Fibroblast of lung (primary cell): ENCODE data around the gene XPNPEP1.

Experiments used
- EZH2 ChIP-seq: IDR thresholded peaks from 2 replicates; pipeline ENCODE4 v1.5.1; 2012; ENCODE audit warnings: low read length, control low read depth, mild to moderate bottlenecking; ENCODE audit errors: missing control alignments
- TF ChIP-seq, protein P1 (sequence below), 2 donors: IDR thresholded peaks in 1 of 2; conservative IDR thresholded peaks in 1 of 2; 1 replicate in 1 of 2; 2 replicates in 1 of 2; pipeline ENCODE4 v1.5.1; 2011 to 2012; ENCODE audit warnings: low read length in 2 of 2, control low read depth in 1 of 2, inconsistent platforms in 1 of 2, low read depth in 1 of 2, mild to moderate bottlenecking in 1 of 2

DNA sequence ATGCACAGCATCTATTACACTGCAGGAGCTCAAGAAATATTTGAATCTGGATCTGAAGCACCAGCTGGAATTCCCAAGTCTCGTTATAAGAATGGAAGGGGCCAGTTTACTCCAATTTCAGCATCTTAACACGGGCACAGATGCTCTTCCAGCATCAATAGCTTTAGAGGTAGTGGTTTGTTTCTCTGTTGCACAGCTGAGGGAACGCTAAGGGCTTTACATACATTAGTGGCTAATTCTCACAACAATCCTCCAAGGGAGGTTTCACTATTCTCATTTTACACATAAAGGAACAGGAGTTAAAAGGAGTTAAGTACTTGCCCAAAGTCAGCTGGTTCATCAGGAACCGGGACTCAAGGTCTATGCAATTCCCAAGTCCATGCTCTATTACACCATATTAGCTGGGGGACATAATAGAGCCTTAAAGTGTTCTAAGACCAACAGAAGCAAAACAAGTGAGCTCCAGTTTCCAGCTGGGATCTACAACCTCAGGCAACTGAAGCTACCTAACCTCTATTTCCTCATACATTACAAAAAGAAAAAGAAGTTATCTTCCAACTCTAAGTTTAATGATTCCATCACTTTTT lies 9.9 kb downstream of the XPNPEP1 start:
- TF ChIP-seq, protein P1, sequence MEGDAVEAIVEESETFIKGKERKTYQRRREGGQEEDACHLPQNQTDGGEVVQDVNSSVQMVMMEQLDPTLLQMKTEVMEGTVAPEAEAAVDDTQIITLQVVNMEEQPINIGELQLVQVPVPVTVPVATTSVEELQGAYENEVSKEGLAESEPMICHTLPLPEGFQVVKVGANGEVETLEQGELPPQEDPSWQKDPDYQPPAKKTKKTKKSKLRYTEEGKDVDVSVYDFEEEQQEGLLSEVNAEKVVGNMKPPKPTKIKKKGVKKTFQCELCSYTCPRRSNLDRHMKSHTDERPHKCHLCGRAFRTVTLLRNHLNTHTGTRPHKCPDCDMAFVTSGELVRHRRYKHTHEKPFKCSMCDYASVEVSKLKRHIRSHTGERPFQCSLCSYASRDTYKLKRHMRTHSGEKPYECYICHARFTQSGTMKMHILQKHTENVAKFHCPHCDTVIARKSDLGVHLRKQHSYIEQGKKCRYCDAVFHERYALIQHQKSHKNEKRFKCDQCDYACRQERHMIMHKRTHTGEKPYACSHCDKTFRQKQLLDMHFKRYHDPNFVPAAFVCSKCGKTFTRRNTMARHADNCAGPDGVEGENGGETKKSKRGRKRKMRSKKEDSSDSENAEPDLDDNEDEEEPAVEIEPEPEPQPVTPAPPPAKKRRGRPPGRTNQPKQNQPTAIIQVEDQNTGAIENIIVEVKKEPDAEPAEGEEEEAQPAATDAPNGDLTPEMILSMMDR (conservative IDR thresholded peaks at IDR 0.05 in 1 of 2, IDR thresholded peaks at IDR 0.05 in 1 of 2; ENCODE audit: low read depth in 1 of 2, low read length in 2 of 2): no peak
- no peak for TF ChIP-seq EZH2
